Measurements from ENCODE around the gene MAP3K6. TPM values are rescaled to one million over a fixed set of nuclear protein-coding genes. Genes with fewer than 3 reads are reported as not detected.
"Not testable (repeated sequence)": the region's sequence is repeated elsewhere in the genome, so short reads cannot be mapped to it uniquely, and the experiment has no call there.

MAP3K6 gene
- total and polyA plus RNA-seq, 3 donors from 2014 or later: 18.4 to 31.7 (median 18.8) TPM

DNA sequence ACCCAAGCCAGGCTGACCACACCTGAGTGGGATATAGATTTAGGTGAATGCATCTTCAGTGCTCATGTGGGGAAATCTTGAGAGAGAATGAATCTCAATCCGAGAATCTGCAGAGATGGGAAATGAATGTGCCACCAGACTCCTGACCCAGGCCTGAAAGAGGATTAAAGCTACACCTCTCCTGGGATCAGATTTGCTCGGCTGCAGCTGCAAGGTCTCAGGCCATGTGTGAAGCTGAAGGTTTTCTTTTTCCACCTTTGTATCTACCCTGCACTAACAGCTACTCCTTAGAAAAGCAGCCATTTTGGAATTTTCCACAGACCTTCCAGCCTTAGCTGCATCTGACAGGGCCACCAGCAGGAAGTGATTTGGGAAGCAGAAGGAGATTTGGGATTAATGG lies 43.9 kb upstream of the MAP3K6 start:
- Histone ChIP-seq H3K4me3 (no peak overlapping the region), H3K27me3 (no peaks in the 10 kb centered on the region), H3K4me1 (peaks cover 8% of the 10 kb centered on the region), H3K27ac (no peak overlapping the region), H3K9me3 (no peaks in the 10 kb centered on the region), H3K36me3 (ENCODE audit: low read depth, missing control alignments) (no peaks in the 10 kb centered on the region)
- intact Hi-C loops (cut with DNase I; ENCODE audit: low total_unique reads): loop anchor here (10.0 kb wide), 1 partner anchor 94 kb away; no protein-coding TSS in a partner anchor
- TF ChIP-seq, protein P1, sequence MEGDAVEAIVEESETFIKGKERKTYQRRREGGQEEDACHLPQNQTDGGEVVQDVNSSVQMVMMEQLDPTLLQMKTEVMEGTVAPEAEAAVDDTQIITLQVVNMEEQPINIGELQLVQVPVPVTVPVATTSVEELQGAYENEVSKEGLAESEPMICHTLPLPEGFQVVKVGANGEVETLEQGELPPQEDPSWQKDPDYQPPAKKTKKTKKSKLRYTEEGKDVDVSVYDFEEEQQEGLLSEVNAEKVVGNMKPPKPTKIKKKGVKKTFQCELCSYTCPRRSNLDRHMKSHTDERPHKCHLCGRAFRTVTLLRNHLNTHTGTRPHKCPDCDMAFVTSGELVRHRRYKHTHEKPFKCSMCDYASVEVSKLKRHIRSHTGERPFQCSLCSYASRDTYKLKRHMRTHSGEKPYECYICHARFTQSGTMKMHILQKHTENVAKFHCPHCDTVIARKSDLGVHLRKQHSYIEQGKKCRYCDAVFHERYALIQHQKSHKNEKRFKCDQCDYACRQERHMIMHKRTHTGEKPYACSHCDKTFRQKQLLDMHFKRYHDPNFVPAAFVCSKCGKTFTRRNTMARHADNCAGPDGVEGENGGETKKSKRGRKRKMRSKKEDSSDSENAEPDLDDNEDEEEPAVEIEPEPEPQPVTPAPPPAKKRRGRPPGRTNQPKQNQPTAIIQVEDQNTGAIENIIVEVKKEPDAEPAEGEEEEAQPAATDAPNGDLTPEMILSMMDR (IDR thresholded peaks at IDR 0.05): no peak
- TF ChIP-seq POLR2A (IDR thresholded peaks at IDR 0.05): no peak
- WGBS, 2 donors: 89 to 90% methylated on average over 2 of the region's 2 CpGs
- DNase-seq: no peak

DNA sequence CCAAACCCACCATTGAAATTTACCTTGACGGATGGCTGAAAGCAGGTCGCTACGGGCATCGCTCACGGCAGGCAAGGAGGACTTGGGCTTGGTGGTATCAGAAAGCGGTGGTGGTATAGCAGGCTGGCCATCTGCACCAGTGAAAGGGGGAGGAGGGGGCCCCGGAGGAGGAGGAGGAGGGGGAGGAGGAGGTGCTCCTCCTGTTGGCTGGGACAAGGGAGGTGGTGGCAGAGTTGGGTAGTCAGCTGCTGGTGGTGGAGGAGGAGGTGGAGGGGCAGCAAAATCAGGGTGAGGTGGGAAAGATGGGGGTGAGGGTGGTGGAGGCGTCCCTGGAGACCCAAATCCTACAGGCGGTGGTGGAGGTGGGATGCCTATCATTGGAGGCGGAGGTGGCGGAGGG lies 42.9 kb upstream of the MAP3K6 start:
- no peaks in the 10 kb centered on the region for H3K36me3 ChIP-seq (ENCODE audit: low read depth, missing control alignments)
- TF ChIP-seq, protein P1 (IDR thresholded peaks at IDR 0.05): no peak
- no peak for TF ChIP-seq POLR2A (IDR thresholded peaks at IDR 0.05)

DNA sequence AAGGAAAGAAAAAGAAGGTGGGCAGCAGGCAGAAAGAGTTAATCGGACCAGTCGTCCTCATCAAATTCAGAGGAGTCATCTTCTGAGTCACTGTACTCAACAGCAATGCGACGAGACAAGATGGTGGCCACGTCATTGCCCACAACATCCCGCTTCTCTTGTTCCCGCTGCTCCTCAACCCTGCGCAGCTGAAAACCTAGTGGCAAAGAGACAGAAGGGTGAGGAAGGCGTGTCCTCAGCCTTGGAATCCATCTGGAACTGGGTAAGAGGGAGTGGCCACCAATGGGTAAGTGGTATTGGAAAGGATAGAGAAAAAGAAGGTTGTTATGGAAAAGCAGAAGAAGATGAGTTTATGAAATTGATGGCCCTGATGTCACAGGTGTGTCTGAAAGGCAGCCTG lies 41.4 kb upstream of the MAP3K6 start:
- intact Hi-C loops (cut with DNase I; ENCODE audit: low total_unique reads): no loop called here
- Histone ChIP-seq H3K4me3 (no peak overlapping the region), H3K27ac (no peak overlapping the region), H3K27me3 (no peaks in the 10 kb centered on the region), H3K9me3 (no peaks in the 10 kb centered on the region), H3K4me1 (peaks cover 18% of the 10 kb centered on the region), H3K36me3 (ENCODE audit: low read depth, missing control alignments) (no peaks in the 10 kb centered on the region)
- TF ChIP-seq, protein P1 (IDR thresholded peaks at IDR 0.05): no peak
- no peak for TF ChIP-seq POLR2A (IDR thresholded peaks at IDR 0.05)
- 90 to 94% methylated on average over 9 of the region's 9 CpGs for WGBS, 2 donors
- DNase-seq: no peak

More for the DNA sequence above, 42.9 kb upstream of the MAP3K6 start:
- H3K27me3 ChIP-seq: no peaks in the 10 kb centered on the region
- intact Hi-C loops (cut with DNase I; ENCODE audit: low total_unique reads): loop anchor here (10.0 kb wide), 1 partner anchor 95 kb away; no protein-coding TSS in a partner anchor
- no peak for DNase-seq
- H3K9me3 ChIP-seq: no peaks in the 10 kb centered on the region
- peaks cover 11% of the 10 kb centered on the region for H3K4me1 ChIP-seq
- H3K4me3 ChIP-seq: no peak overlapping the region
- WGBS, 2 donors: 91 to 92% methylated on average over 11 of the region's 11 CpGs
- H3K27ac ChIP-seq: no peak overlapping the region

DNA sequence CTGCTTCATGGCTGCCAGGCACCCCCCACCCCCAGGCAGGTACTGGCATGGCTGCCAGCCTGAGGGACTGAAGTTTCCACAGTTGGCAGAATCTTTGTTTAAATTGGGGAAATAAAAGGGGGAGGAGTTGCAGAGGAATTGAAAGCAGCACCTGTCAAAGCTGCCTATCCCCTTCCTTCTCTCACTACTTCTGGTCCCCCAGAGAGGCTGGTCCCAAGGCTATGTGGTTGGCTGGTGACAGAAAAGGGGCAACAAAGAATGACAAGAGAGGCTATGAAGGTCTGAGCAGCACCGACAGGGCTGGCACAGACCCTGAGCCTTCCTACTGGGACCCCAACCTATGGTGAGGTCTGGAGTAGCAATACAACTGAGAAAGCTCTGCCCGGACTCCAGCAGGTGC lies 40.0 kb upstream of the MAP3K6 start:
- DNase-seq; H3K27me3 ChIP-seq; H3K4me3 ChIP-seq; intact Hi-C loops (cut with DNase I; ENCODE audit: low total_unique reads); H3K9me3 ChIP-seq; H3K36me3 ChIP-seq (ENCODE audit: low read depth, missing control alignments): not testable (repeated sequence)
- 89 to 95% methylated on average over 2 of the region's 2 CpGs for WGBS, 2 donors
- peak overlapping the region in 1 of 2 donors; percentile 71 for H3K27ac ChIP-seq
- H3K4me1 ChIP-seq: peaks cover 31% of the 10 kb centered on the region

DNA sequence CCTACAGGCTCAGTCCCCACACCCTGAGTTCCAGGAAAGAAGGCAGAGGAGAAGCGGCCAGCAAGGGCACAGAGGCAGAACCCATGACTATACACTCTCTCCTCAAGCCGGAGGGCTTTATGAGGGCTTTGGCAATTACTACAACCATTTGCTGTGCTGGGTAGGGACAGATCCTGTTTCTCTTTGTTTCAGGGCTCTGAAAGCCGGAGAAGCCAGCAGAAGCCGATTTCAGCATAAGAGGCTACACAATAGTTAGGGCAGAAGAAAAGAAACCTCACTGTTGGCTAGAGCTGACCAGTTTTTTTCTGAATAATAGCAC lies 39.6 kb upstream of the MAP3K6 start:
- DNase-seq: no peak
- Histone ChIP-seq H3K4me3 (no peak overlapping the region), H3K27ac (peak overlapping the region in 1 of 2 donors; percentile 71), H3K4me1 (peaks cover 31% of the 10 kb centered on the region), H3K27me3 (no peaks in the 10 kb centered on the region), H3K9me3 (no peaks in the 10 kb centered on the region), H3K36me3 (ENCODE audit: low read depth, missing control alignments) (no peaks in the 10 kb centered on the region)
- intact Hi-C loops (cut with DNase I; ENCODE audit: low total_unique reads): no loop called here
- whole genome bisulfite sequencing, 2 donors: 56 to 63% methylated on average over 2 to 4 of the region's 4 CpGs
- TF ChIP-seq, protein P1 (IDR thresholded peaks at IDR 0.05): no peak
- no peak for TF ChIP-seq POLR2A (IDR thresholded peaks at IDR 0.05)

DNA sequence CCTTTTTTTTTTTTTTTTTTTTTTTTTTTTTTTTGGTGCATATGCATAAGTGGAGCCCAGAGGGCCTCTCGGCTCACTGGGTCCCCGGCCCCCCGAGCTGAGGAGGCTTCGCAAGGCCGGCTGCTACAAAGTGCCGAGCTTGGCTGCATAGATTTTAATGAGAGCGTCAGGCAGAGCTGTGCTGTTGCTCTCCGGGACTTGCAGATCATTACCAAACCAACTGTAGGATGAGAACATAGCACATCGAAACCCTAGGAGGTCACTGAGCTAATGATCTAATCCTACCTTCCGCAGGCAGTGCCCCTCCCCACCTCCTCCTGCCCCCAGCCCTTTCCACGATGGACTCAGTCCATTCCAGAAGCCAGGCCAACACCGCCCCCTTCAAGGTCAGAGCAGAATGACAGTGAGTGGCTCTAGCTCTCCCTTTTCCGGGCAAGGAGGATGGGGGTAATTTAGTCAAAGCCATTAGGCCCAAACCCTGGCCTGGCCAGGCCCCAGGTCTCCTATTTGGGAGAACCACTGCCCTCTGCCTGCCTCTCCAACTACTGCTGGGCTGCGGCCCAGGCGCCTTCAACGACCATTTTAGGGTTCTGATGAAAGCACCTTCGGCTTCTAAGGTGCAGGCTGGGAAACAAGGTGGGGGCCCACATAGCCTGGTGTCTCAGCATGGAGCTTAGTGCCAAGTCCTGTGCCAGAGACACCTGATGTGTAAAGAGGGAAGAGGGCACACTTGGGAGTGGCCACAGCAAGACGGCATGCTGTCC lies 39.0 kb upstream of the MAP3K6 start:
- H3K36me3 ChIP-seq (ENCODE audit: low read depth, missing control alignments); DNase-seq; intact Hi-C loops (cut with DNase I; ENCODE audit: low total_unique reads); H3K9me3 ChIP-seq; H3K27me3 ChIP-seq; H3K4me3 ChIP-seq: not testable (repeated sequence)
- 55 to 59% methylated on average over 10 to 13 of the region's 18 CpGs for WGBS, 2 donors
- Histone ChIP-seq H3K4me1 (peaks cover 31% of the 10 kb centered on the region), H3K27ac (peak overlapping the region in 1 of 2 donors; percentile 71)

Data from testis (tissue), 3 donors.